Keratinocyte (primary cell): ENCODE results near the gene TEKT2. TPM values are rescaled to one million over a fixed set of nuclear protein-coding genes. Genes with fewer than 3 reads are reported as not detected.

Source experiments
- DNase-seq: peaks from one replicate; pipeline ENCODE4 v3.0.0-alpha.2; 2011; ENCODE audit warnings: low read depth, missing footprints, low spot score
- FAIRE-seq: peaks from 2 replicates; lab custom pipeline; 2011; peaks lifted over from hg19 to GRCh38; lab: Jason Lieb, UNC
- H2AFZ ChIP-seq: 2 replicates; pipeline ENCODE4 v1.6.0; 2012; ENCODE audit warnings: low read length, control low read depth, inconsistent platforms; ENCODE audit not compliant: control insufficient read depth
- H3K27ac ChIP-seq: 2 replicates; pipeline ENCODE4 v1.5.1; 2011; ENCODE audit warnings: low read length; ENCODE audit not compliant: control insufficient read depth, insufficient read depth
- H3K27me3 ChIP-seq: 3 replicates; pipeline ENCODE4 v1.6.0; 2011; ENCODE audit warnings: low read length; ENCODE audit not compliant: control insufficient read depth, insufficient read depth; ENCODE audit errors: extremely low read depth
- H3K36me3 ChIP-seq, 2 experiments: 2 replicates in 1 of 2; 3 replicates in 1 of 2; pipeline ENCODE4 v1.5.1; 2011; ENCODE audit warnings: low read length in 2 of 2, mild to moderate bottlenecking in 1 of 2; ENCODE audit not compliant: control insufficient read depth in 2 of 2, insufficient read depth in 2 of 2; ENCODE audit errors: extremely low read depth in 1 of 2
- H3K4me1 ChIP-seq: 3 replicates; pipeline ENCODE4 v1.5.1; 2011; ENCODE audit warnings: low read length; ENCODE audit not compliant: control insufficient read depth, insufficient read depth; ENCODE audit errors: extremely low read depth
- H3K4me2 ChIP-seq: 3 replicates; pipeline ENCODE4 v1.6.0; 2011; ENCODE audit warnings: low read depth, low read length; ENCODE audit not compliant: control insufficient read depth, insufficient read depth; ENCODE audit errors: extremely low read depth
- H3K4me3 ChIP-seq, 3 experiments: fragments of 200-600 bp in 1 of 3; sonication (generic) in 1 of 3; 2 replicates in 2 of 3; 3 replicates in 1 of 3; pipeline ENCODE4 v1.5.1; 2011 to 2016; ENCODE audit warnings: low read length in 3 of 3, mild to moderate bottlenecking in 3 of 3, control low read depth in 2 of 3, inconsistent platforms in 1 of 3, low read depth in 1 of 3, mixed read lengths in 1 of 3, mixed run types in 1 of 3, moderate library complexity in 1 of 3; ENCODE audit not compliant: control insufficient read depth in 2 of 3, insufficient read depth in 2 of 3; ENCODE audit errors: extremely low read depth in 1 of 3
- H3K79me2 ChIP-seq: 2 replicates; pipeline ENCODE4 v1.6.0; 2012; ENCODE audit warnings: low read length; ENCODE audit not compliant: control insufficient read depth, insufficient read depth
- H3K9ac ChIP-seq: 3 replicates; pipeline ENCODE4 v1.6.0; 2011; ENCODE audit warnings: low read length; ENCODE audit not compliant: control insufficient read depth, insufficient read depth; ENCODE audit errors: extremely low read depth
- H3K9me1 ChIP-seq: 3 replicates; pipeline ENCODE4 v1.6.0; 2011; ENCODE audit warnings: low read length; ENCODE audit not compliant: control insufficient read depth, insufficient read depth; ENCODE audit errors: extremely low read depth
- H3K9me3 ChIP-seq: 2 replicates; pipeline ENCODE4 v1.5.1; 2012; ENCODE audit warnings: low read depth, low read length; ENCODE audit not compliant: control insufficient read depth
- H4K20me1 ChIP-seq: 3 replicates; pipeline ENCODE4 v1.6.0; 2011; ENCODE audit warnings: low read length; ENCODE audit not compliant: control insufficient read depth, insufficient read depth; ENCODE audit errors: extremely low read depth
- CTCF ChIP-seq, 3 experiments: IDR thresholded peaks in 1 of 3; conservative IDR thresholded peaks in 1 of 3; optimal IDR thresholded peaks in 1 of 3; 2 replicates in 2 of 3; 3 replicates in 1 of 3; pipeline versions ENCODE3 to v1.5.1; 2011; ENCODE audit warnings: low read length in 3 of 3, mild to moderate bottlenecking in 3 of 3, moderate library complexity in 2 of 3, control low read depth in 1 of 3, inconsistent platforms in 1 of 3; ENCODE audit not compliant: insufficient read depth in 2 of 3; ENCODE audit errors: extremely low read depth in 1 of 3
- EZH2 ChIP-seq: IDR thresholded peaks from one replicate; pipeline ENCODE4 v1.6.1; 2012; ENCODE audit warnings: inconsistent platforms, mild to moderate bottlenecking, low read length, moderate library complexity
- dilution Hi-C: fragments of 300-500 bp; cut with MboI; formaldehyde crosslinking; loops from one replicate; pipeline ENCODE4 v1.7.0; 2020; ENCODE audit warnings: low sequenced_read_pairs; ENCODE audit not compliant: extremely low pct_ligation_motif_present
- polyA plus RNA-seq, 5 experiments: library from polyadenylated mRNA; depleted of rRNA in 3 of 5; stranded (reverse) in 3 of 5; stranded (forward) in 1 of 5; unstranded in 1 of 5; fragments of >200 nt; gene quantifications; 1 replicate in 1 of 5; 2 replicates in 3 of 5; 3 replicates in 1 of 5; pipeline versions ENCODE4 v1.2.1 to v1.2.3, GENCODE V29; 2011 to 2012; ENCODE audit warnings: missing spikeins in 2 of 5, low read depth in 1 of 5, low replicate concordance in 1 of 5

TEKT2 gene
- polyA plus RNA-seq, 1 donor (not counting 4 experiments of a cell fraction or from before 2014, with no cell fraction given): 0.03 TPM

- no peak for DNase-seq
- Histone ChIP-seq H3K27me3 (no peaks in the 10 kb centered on the region), H3K9me1 (no peaks in the 10 kb centered on the region), H2AFZ (no peak overlapping the region), H3K79me2 (no peaks in the 10 kb centered on the region), H3K36me3 (peaks cover 0 to 4% of the 10 kb centered on the region in 2 experiments), H4K20me1 (no peaks in the 10 kb centered on the region), H3K9ac (no peak overlapping the region), H3K4me1 (peaks cover 10% of the 10 kb centered on the region), H3K27ac (peak overlapping the region; percentile 37), H3K4me3 (no peak overlapping the region), H3K9me3 (no peaks in the 10 kb centered on the region), H3K4me2 (peak overlapping the region; percentile 47)
- FAIRE-seq: no peak
- dilution Hi-C loops: no loop called here
- TF ChIP-seq EZH2: no peak
- no peak for TF ChIP-seq CTCF (optimal IDR thresholded peaks at IDR 0.05 in 1 of 3, IDR thresholded peaks at IDR 0.05 in 1 of 3, conservative IDR thresholded peaks at IDR 0.05 in 1 of 3; ENCODE audit: extremely low read depth in 1 of 3, insufficient read depth in 2 of 3, low read length in 3 of 3)
These were observed 48.7 kb upstream of the TEKT2 start for GRCh38 chr1:36035154-36035553.

GRCh38 chr1:36040238-36040637, 43.7 kb upstream of the TEKT2 start:
- Histone ChIP-seq H3K4me2 (no peak overlapping the region), H3K36me3 (peaks cover 4 to 8% of the 10 kb centered on the region in 2 experiments), H3K4me1 (no peaks in the 10 kb centered on the region), H3K27ac (no peak overlapping the region), H3K9me3 (no peaks in the 10 kb centered on the region), H2AFZ (no peak overlapping the region), H3K4me3 (no peak overlapping the region), H4K20me1 (no peaks in the 10 kb centered on the region), H3K27me3 (no peaks in the 10 kb centered on the region), H3K9ac (no peak overlapping the region), H3K9me1 (no peaks in the 10 kb centered on the region), H3K79me2 (no peaks in the 10 kb centered on the region)
- FAIRE-seq: no peak
- dilution Hi-C loops: no loop called here
- DNase-seq: no peak
- TF ChIP-seq CTCF (optimal IDR thresholded peaks at IDR 0.05 in 1 of 3, IDR thresholded peaks at IDR 0.05 in 1 of 3, conservative IDR thresholded peaks at IDR 0.05 in 1 of 3; ENCODE audit: extremely low read depth in 1 of 3, insufficient read depth in 2 of 3, low read length in 3 of 3) (no peak), EZH2 (no peak)
